ENCODE data around the gene CDC42EP1. TPM values are rescaled to one million over a fixed set of nuclear protein-coding genes. Genes with fewer than 3 reads are reported as not detected.

CDC42EP1 gene
- polyA plus RNA-seq, 1 donor from 2014 or later: 0.24 TPM

- TF ChIP-seq RAD21 (conservative IDR thresholded peaks at IDR 0.05): no peak
- TF ChIP-seq CTCF (IDR thresholded peaks at IDR 0.05; ENCODE audit: poor library complexity, severe bottlenecking): no peak
- no peak for TF ChIP-seq MXI1 (conservative IDR thresholded peaks at IDR 0.05; ENCODE audit: poor library complexity, severe bottlenecking)
- TF ChIP-seq EZH2 (IDR thresholded peaks at IDR 0.05; ENCODE audit: borderline replicate concordance, insufficient read depth, low read length, poor library complexity, severe bottlenecking): no peak
- no peak for TF ChIP-seq TAF1 (IDR thresholded peaks at IDR 0.05; ENCODE audit: low read depth)
- TF ChIP-seq, protein P1, sequence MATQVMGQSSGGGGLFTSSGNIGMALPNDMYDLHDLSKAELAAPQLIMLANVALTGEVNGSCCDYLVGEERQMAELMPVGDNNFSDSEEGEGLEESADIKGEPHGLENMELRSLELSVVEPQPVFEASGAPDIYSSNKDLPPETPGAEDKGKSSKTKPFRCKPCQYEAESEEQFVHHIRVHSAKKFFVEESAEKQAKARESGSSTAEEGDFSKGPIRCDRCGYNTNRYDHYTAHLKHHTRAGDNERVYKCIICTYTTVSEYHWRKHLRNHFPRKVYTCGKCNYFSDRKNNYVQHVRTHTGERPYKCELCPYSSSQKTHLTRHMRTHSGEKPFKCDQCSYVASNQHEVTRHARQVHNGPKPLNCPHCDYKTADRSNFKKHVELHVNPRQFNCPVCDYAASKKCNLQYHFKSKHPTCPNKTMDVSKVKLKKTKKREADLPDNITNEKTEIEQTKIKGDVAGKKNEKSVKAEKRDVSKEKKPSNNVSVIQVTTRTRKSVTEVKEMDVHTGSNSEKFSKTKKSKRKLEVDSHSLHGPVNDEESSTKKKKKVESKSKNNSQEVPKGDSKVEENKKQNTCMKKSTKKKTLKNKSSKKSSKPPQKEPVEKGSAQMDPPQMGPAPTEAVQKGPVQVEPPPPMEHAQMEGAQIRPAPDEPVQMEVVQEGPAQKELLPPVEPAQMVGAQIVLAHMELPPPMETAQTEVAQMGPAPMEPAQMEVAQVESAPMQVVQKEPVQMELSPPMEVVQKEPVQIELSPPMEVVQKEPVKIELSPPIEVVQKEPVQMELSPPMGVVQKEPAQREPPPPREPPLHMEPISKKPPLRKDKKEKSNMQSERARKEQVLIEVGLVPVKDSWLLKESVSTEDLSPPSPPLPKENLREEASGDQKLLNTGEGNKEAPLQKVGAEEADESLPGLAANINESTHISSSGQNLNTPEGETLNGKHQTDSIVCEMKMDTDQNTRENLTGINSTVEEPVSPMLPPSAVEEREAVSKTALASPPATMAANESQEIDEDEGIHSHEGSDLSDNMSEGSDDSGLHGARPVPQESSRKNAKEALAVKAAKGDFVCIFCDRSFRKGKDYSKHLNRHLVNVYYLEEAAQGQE (IDR thresholded peaks at IDR 0.05; ENCODE audit: borderline replicate concordance): no peak
- TF ChIP-seq EP300 (conservative IDR thresholded peaks at IDR 0.05; ENCODE audit: poor library complexity, severe bottlenecking): no peak
- TF ChIP-seq POLR2AphosphoS5 (IDR thresholded peaks at IDR 0.05): no peak
- TF ChIP-seq SMC3 (conservative IDR thresholded peaks at IDR 0.05; ENCODE audit: poor library complexity): no peak
- Histone ChIP-seq H3K79me2 (replicated peaks; ENCODE audit: insufficient read depth, low read length) (no peaks in the 10 kb centered on the region), H3K4me2 (ENCODE audit: low read length) (no peak overlapping the region), H3K27ac (ENCODE audit: low read length) (no peak overlapping the region), H4K20me1 (ENCODE audit: insufficient read depth) (no peaks in the 10 kb centered on the region), H3K9me2 (ENCODE audit: insufficient read depth, low read length) (no peaks in the 10 kb centered on the region), H3K27me3 (ENCODE audit: insufficient read depth, low read depth, low read length) (no peaks in the 10 kb centered on the region), H3K4me3 (ENCODE audit: low read length) (no peak overlapping the region), H3K36me3 (ENCODE audit: insufficient read depth, low read length) (no peaks in the 10 kb centered on the region), H2AFZ (ENCODE audit: low read depth, low read length) (no peak overlapping the region), H3F3A (ENCODE audit: insufficient read depth, low read length, poor library complexity, severe bottlenecking) (no peaks in the 10 kb centered on the region), H3K9me3 (ENCODE audit: low read length) (no peaks in the 10 kb centered on the region), H3K9ac (ENCODE audit: low read length) (no peak overlapping the region)
Observed at GRCh38 chr22:37570661-37570976, 10.3 kb downstream of the CDC42EP1 start.

GRCh38 chr22:37571258-37571991, 11.1 kb downstream of the CDC42EP1 start:
- Histone ChIP-seq H4K20me1 (ENCODE audit: insufficient read depth) (no peaks in the 10 kb centered on the region), H3F3A (ENCODE audit: insufficient read depth, low read length, poor library complexity, severe bottlenecking) (no peaks in the 10 kb centered on the region), H3K9me3 (ENCODE audit: low read length) (no peaks in the 10 kb centered on the region), H3K79me2 (replicated peaks; ENCODE audit: insufficient read depth, low read length) (no peaks in the 10 kb centered on the region), H3K4me3 (ENCODE audit: low read length) (no peak overlapping the region), H3K36me3 (ENCODE audit: insufficient read depth, low read length) (no peaks in the 10 kb centered on the region), H3K27ac (ENCODE audit: low read length) (no peak overlapping the region), H3K9me2 (ENCODE audit: insufficient read depth, low read length) (no peaks in the 10 kb centered on the region), H3K4me2 (ENCODE audit: low read length) (no peak overlapping the region), H2AFZ (ENCODE audit: low read depth, low read length) (no peak overlapping the region), H3K9ac (ENCODE audit: low read length) (no peak overlapping the region), H3K27me3 (ENCODE audit: insufficient read depth, low read depth, low read length) (no peaks in the 10 kb centered on the region)
- TF ChIP-seq EZH2 (IDR thresholded peaks at IDR 0.05; ENCODE audit: borderline replicate concordance, insufficient read depth, low read length, poor library complexity, severe bottlenecking) (no peak), EP300 (conservative IDR thresholded peaks at IDR 0.05; ENCODE audit: poor library complexity, severe bottlenecking) (no peak), MXI1 (conservative IDR thresholded peaks at IDR 0.05; ENCODE audit: poor library complexity, severe bottlenecking) (no peak), POLR2AphosphoS5 (IDR thresholded peaks at IDR 0.05) (no peak), RAD21 (conservative IDR thresholded peaks at IDR 0.05) (no peak)
- TF ChIP-seq, protein P1 (IDR thresholded peaks at IDR 0.05; ENCODE audit: borderline replicate concordance): no peak
